GM19023 (cell line): ENCODE measurements around the gene DDX47.
"Not testable (repeated sequence)": the region's sequence is repeated elsewhere in the genome, so short reads cannot be mapped to it uniquely, and the experiment has no call there.

ENCODE experiments used
- ATAC-seq: cut with Tn5 transposase; IDR thresholded peaks from one replicate; pipeline ENCODE4 v1.9.1; 2021; ENCODE audit warnings: mild to moderate bottlenecking, moderate library complexity; ENCODE audit not compliant: unreplicated experiment

Gene DDX47

GRCh38 chr12:12871587-12872138 lies 58.5 kb downstream of the DDX47 start:
- no peak for ATAC-seq

- no peak for ATAC-seq
These were observed 59.2 kb downstream of the DDX47 start for GRCh38 chr12:12872139-12872933.

- ATAC-seq: no peak
These were observed 59.8 kb downstream of the DDX47 start for GRCh38 chr12:12872934-12873275.

GRCh38 chr12:12874029-12874428 lies 60.9 kb downstream of the DDX47 start:
- ATAC-seq: no peak

- not testable (repeated sequence) for ATAC-seq
These were observed 62.2 kb downstream of the DDX47 start for GRCh38 chr12:12875301-12875700.

- ATAC-seq: no peak
These were observed 64.1 kb downstream of the DDX47 start for GRCh38 chr12:12877153-12877768.

GRCh38 chr12:12877781-12878455 lies 64.8 kb downstream of the DDX47 start:
- ATAC-seq: no peak
